Glutamatergic neuron (in vitro differentiated cells): ENCODE data around the gene HOXA11. TPM values are rescaled to one million over a fixed set of nuclear protein-coding genes. Genes with fewer than 3 reads are reported as not detected.

ENCODE experiments used
- DNase-seq: peaks from one replicate; pipeline ENCODE4 v3.0.0; 2022
- H3K27ac Mint-ChIP-seq: one replicate; pipeline ENCODE4 v1.8.0; 2020; ENCODE audit warnings: mild to moderate bottlenecking, mixed read lengths, inconsistent platforms; ENCODE audit not compliant: unreplicated experiment
- H3K27me3 Mint-ChIP-seq: one replicate; pipeline ENCODE4 v1.8.0; 2020; ENCODE audit warnings: mild to moderate bottlenecking, moderate library complexity, mixed read lengths, inconsistent platforms; ENCODE audit not compliant: unreplicated experiment
- H3K36me3 Mint-ChIP-seq: one replicate; pipeline ENCODE4 v1.8.0; 2020; ENCODE audit warnings: mild to moderate bottlenecking, mixed read lengths, inconsistent platforms; ENCODE audit not compliant: unreplicated experiment
- H3K4me1 Mint-ChIP-seq: one replicate; pipeline ENCODE4 v1.8.0; 2020; ENCODE audit warnings: mild to moderate bottlenecking, low read depth, mixed read lengths, inconsistent platforms; ENCODE audit not compliant: unreplicated experiment
- H3K4me3 Mint-ChIP-seq: one replicate; pipeline ENCODE4 v1.8.0; 2020; ENCODE audit warnings: mild to moderate bottlenecking, mixed read lengths, inconsistent platforms; ENCODE audit not compliant: unreplicated experiment
- H3K9me3 Mint-ChIP-seq: one replicate; pipeline ENCODE4 v1.8.0; 2020; ENCODE audit warnings: mild to moderate bottlenecking, moderate library complexity, mixed read lengths, inconsistent platforms; ENCODE audit not compliant: unreplicated experiment
- total RNA-seq: library from RNA; stranded (reverse); fragmentation: NEBNext Ultra II Directional; extraction: Animal tissue kit (Norgen Biotek cat#: 25700); gene quantifications from one replicate; pipeline ENCODE4 v1.2.1, GENCODE V29; 2021; ENCODE audit not compliant: unreplicated experiment
- TF ChIP-seq, protein P1 (sequence below): fragments of 200-600 bp; sonication (generic); IDR thresholded peaks from one replicate; pipeline ENCODE4 v1.5.0; 2021; ENCODE audit not compliant: partially characterized antibody, unreplicated experiment

The HOXA11 gene
- total RNA-seq, 1 donor from 2014 or later: not detected

DNA sequence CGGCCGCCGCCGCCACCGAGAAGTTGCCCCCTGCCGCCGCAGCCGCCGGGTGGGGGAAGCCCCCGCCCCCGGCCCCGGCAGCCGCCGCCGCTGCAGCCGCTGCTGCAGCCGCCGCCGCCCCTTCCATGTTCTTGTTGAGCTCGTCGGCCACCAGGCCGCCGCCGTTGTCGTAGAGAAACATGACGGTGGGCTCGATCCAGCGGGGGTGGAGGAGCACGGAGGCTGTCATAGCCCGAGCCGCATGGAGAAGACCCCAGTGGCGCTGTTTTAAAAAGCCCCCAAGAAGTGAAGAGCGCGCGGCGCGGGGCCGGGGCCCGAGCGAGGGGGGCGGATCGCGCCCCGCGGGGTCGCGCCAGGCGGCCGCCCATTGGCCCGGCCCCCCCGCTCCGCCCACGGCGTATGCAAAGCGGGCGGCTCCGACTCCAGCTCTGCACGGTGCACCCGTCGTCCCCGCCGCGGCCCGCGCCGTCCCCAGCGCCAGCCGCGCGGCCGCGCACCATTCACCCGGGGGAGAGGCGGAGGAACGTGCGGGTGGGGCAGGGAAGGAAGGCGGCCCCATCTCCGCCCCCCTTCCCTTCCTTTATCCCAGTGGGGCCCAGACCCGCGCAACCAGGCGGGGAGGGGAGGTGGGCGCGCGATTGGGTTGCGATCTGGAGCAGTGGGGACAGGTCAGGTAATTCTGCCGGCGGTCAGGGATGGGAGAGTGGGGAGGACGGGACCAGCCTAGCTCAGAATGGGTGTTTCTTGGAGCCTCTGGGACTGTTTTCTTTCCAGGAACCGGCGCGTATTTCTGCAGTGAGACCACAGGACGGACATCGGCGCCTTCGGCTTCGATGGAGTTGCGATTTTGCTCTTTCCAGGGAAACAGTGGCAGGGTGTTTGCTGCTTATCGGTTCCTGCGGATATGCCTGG lies 15.1 kb upstream of the HOXA11 start, which contains the start of gene HOXA13:
HOXA13 (minus strand) TSS at position 243 of the 912 bp plus-strand sequence; CDS start at position 229, 14 bp downstream.
- H3K36me3 Mint-ChIP-seq: no peaks in the 10 kb centered on the region
- H3K9me3 Mint-ChIP-seq: peaks cover 17% of the 10 kb centered on the region
- no peak within 1 kb of the TSS for H3K27ac Mint-ChIP-seq
- peaks cover 53% of the 10 kb centered on the region for H3K27me3 Mint-ChIP-seq
- peak within 1 kb of the TSS; percentile 88 for H3K4me3 Mint-ChIP-seq
- TF ChIP-seq, protein P1, sequence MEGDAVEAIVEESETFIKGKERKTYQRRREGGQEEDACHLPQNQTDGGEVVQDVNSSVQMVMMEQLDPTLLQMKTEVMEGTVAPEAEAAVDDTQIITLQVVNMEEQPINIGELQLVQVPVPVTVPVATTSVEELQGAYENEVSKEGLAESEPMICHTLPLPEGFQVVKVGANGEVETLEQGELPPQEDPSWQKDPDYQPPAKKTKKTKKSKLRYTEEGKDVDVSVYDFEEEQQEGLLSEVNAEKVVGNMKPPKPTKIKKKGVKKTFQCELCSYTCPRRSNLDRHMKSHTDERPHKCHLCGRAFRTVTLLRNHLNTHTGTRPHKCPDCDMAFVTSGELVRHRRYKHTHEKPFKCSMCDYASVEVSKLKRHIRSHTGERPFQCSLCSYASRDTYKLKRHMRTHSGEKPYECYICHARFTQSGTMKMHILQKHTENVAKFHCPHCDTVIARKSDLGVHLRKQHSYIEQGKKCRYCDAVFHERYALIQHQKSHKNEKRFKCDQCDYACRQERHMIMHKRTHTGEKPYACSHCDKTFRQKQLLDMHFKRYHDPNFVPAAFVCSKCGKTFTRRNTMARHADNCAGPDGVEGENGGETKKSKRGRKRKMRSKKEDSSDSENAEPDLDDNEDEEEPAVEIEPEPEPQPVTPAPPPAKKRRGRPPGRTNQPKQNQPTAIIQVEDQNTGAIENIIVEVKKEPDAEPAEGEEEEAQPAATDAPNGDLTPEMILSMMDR: no peak
- DNase-seq: peak; percentile 64
- peaks cover 3% of the 10 kb centered on the region for H3K4me1 Mint-ChIP-seq

DNA sequence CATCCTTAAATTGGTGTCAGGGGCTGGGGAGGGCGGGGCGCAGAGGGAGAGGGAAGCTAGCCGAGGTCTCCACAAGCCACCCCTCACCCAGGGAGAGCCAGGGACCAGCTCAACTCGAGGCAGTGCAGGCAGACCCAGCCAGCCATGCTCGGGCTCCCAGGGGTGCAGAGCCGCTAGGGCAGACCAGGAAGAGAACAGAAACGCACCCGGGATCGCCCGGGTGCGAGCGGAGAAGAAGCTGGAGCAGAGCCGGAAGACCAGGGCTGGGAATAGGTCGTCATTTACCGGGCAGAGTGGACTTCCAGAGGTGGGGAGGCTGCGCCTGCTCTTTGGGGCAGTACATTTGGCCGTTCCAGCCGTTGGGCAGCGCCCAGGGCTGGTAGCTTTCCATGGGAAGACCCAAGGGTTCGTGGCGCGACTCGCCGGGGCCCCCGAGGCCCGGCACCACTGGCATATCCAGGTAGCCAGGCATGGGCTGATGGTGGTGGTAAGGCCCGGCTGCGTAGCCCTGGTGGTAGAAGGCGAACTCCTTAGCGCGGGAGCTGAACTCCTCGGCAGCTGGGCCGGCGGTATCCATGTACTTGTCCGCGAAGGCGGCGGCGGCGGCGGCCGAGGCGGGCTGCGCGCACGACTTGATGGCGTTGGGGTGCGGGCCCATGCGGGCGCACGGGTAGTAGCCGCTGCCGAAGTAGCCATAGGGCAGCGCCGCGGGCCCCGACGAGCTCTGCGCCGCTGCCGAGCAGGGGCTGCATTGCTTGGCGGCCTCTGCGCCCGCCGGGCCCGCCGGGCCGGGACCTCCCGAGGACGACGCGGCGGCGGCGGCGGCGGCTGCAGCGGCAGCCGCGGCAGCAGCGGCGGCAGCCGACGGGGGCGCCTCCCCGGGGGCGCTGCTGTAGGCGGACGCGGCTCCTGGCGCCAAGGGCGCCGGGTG lies 14.1 kb upstream of the HOXA11 start:
- H3K27me3 Mint-ChIP-seq: peaks cover 50% of the 10 kb centered on the region
- no peak overlapping the region for H3K27ac Mint-ChIP-seq
- H3K4me1 Mint-ChIP-seq: no peaks in the 10 kb centered on the region
- DNase-seq: peak; percentile 46
- H3K4me3 Mint-ChIP-seq: peak overlapping the region; percentile 46
- H3K9me3 Mint-ChIP-seq: peaks cover 20% of the 10 kb centered on the region
- no peaks in the 10 kb centered on the region for H3K36me3 Mint-ChIP-seq
- TF ChIP-seq, protein P1: no peak

DNA sequence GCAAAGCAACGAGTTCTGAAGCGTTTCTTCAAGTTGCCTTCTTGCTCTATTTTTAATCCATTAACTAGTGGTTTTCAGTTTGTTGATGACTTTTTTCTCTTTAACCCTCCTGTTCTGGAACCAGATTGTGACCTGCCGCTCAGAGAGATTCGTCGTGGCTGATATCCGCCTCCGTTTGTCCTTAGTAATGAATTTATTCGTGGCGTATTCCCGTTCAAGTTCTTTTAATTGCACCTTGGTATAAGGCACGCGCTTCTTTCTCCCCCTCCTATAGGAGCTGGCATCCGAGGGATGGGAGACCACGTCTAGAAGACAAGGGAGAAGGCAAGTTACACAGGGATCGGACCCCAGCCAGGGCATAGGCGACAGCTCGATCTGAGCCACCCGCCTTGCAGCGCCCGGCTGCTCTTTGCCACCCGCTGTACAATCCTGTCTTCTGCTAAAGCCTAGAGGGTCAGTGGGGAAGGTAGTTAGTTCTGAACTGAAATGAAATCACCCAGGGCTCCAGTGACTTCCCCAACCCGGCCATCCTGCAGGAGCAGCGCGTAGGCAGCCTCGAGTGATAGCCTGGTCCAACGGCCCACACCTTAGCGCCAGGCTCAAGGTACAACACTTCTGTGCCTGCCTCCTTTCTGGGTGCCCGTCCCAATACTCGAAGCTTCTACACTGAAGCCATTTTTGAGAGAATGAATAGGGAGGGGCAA lies 13.3 kb upstream of the HOXA11 start:
- H3K36me3 Mint-ChIP-seq: no peaks in the 10 kb centered on the region
- H3K27me3 Mint-ChIP-seq: peaks cover 49% of the 10 kb centered on the region
- no peak overlapping the region for H3K27ac Mint-ChIP-seq
- H3K9me3 Mint-ChIP-seq: peaks cover 18% of the 10 kb centered on the region
- no peaks in the 10 kb centered on the region for H3K4me1 Mint-ChIP-seq
- H3K4me3 Mint-ChIP-seq: no peak overlapping the region
- TF ChIP-seq, protein P1: no peak
- DNase-seq: no peak

DNA sequence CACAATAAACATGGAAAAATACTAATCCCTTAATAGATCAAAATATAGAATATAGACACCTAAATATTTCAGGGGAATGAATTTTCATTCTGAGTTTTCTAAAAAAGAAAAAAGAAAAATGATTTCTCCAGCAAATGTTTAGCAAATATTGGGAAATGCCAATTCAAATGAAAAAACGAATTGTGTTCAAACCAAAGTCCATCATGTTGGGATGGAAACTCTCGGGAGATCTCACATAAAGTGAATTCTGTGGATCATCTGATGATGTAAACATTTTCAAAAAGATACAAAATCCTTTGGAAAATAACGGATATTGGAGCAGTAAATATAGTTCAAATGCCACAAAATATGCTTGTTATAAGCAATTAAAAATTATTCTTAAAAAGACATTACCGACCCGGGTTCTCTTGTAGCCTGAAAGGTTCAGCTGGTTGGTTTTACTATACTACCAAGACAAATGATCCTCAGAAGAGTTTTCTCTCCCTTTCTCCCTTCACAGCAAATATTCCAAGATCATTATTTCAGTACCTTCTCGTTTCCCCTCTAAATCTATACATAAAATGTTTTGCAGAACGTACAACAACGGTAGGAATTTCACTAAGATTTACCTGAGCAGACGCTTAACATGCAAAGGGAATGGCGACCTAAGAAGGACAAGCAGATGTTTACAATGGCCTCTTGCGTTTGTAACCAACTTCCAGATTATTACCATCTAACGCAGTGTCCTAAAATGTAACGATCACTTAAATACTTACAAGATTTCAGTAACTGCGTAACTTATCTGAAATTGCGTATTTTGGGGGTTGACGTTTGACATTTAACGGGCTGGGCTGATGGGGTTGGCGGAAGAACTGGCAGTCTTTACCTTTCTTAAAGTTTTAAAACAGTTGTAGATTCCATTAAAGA lies 12.4 kb upstream of the HOXA11 start:
- H3K27ac Mint-ChIP-seq: no peak overlapping the region
- H3K9me3 Mint-ChIP-seq: peaks cover 20% of the 10 kb centered on the region
- TF ChIP-seq, protein P1: no peak
- H3K36me3 Mint-ChIP-seq: no peaks in the 10 kb centered on the region
- H3K27me3 Mint-ChIP-seq: peaks cover 42% of the 10 kb centered on the region
- DNase-seq: no peak
- no peaks in the 10 kb centered on the region for H3K4me1 Mint-ChIP-seq
- no peak overlapping the region for H3K4me3 Mint-ChIP-seq
